GM23338 (cell line): Measurements from ENCODE around the gene EPHB6. TPM values are rescaled to one million over a fixed set of nuclear protein-coding genes. Genes with fewer than 3 reads are reported as not detected.

Experiments used
- ATAC-seq: fragments of 200-7000 bp; cut with Tn5 transposase; 3 replicates; pipeline ENCODE4 v1.9.1; 2020
- DNase-seq: peaks from one replicate; pipeline ENCODE4 v3.0.0-alpha.2; 2015; ENCODE audit warnings: low spot score
- H2AFZ ChIP-seq: fragments of 200-600 bp; sonication (generic); 2 replicates; pipeline ENCODE4 v1.8.0; 2016; ENCODE audit warnings: antibody characterized with exemption, mild to moderate bottlenecking, moderate library complexity
- H3F3A ChIP-seq: fragments of 200-600 bp; sonication (generic); replicated peaks from 2 replicates; pipeline ENCODE4 v1.8.0; 2017; ENCODE audit warnings: antibody characterized with exemption, mixed run types, low read depth
- H3K27ac ChIP-seq: fragments of 200-600 bp; sonication (generic); 2 replicates; pipeline ENCODE4 v1.6.1; 2016; ENCODE audit warnings: low read depth
- H3K27me3 ChIP-seq: fragments of 200-600 bp; sonication (generic); 2 replicates; pipeline ENCODE4 v1.8.0; 2016; ENCODE audit warnings: mild to moderate bottlenecking, mixed run types, moderate library complexity; ENCODE audit not compliant: insufficient read depth
- H3K36me3 ChIP-seq: fragments of 200-600 bp; sonication (generic); 2 replicates; pipeline ENCODE4 v1.8.0; 2016; ENCODE audit warnings: mild to moderate bottlenecking; ENCODE audit not compliant: insufficient read depth
- H3K4me1 ChIP-seq: fragments of 200-600 bp; sonication (generic); 2 replicates; pipeline ENCODE4 v1.8.0; 2016; ENCODE audit warnings: mild to moderate bottlenecking, moderate library complexity; ENCODE audit not compliant: insufficient read depth
- H3K4me2 ChIP-seq: fragments of 200-600 bp; sonication (generic); 2 replicates; pipeline ENCODE4 v1.7.1; 2017; ENCODE audit warnings: mixed run types
- H3K4me3 ChIP-seq: fragments of 200-600 bp; sonication (generic); 2 replicates; pipeline ENCODE4 v1.6.1; 2016; ENCODE audit warnings: mixed run types
- H3K79me2 ChIP-seq: fragments of 200-600 bp; sonication (generic); replicated peaks from 2 replicates; pipeline ENCODE4 v1.8.0; 2017; ENCODE audit warnings: mild to moderate bottlenecking; ENCODE audit not compliant: insufficient read depth
- H3K9me2 ChIP-seq: fragments of 200-600 bp; sonication (generic); 2 replicates; pipeline ENCODE4 v1.8.0; 2017; ENCODE audit not compliant: insufficient read depth
- H4K20me1 ChIP-seq: fragments of 200-600 bp; sonication (generic); replicated peaks from 2 replicates; pipeline ENCODE4 v1.8.0; 2017; ENCODE audit warnings: mild to moderate bottlenecking; ENCODE audit not compliant: insufficient read depth
- H3K27ac Mint-ChIP-seq: 2 replicates; pipeline ENCODE4 v1.8.0; 2020; ENCODE audit warnings: inconsistent platforms, mild to moderate bottlenecking, moderate library complexity, mixed read lengths
- H3K27me3 Mint-ChIP-seq: 3 replicates; pipeline ENCODE4 v1.8.0; 2022; ENCODE audit warnings: low read depth, mild to moderate bottlenecking, moderate library complexity, mixed read lengths, inconsistent platforms; ENCODE audit not compliant: insufficient read depth, poor library complexity
- H3K36me3 Mint-ChIP-seq: 3 replicates; pipeline ENCODE4 v1.8.0; 2021; ENCODE audit warnings: low read depth, mild to moderate bottlenecking, inconsistent platforms, moderate library complexity, mixed read lengths
- H3K4me1 Mint-ChIP-seq: 3 replicates; pipeline ENCODE4 v1.8.0; 2020; ENCODE audit warnings: mild to moderate bottlenecking, inconsistent platforms, mixed read lengths
- H3K4me3 Mint-ChIP-seq: 3 replicates; pipeline ENCODE4 v1.8.0; 2021; ENCODE audit warnings: moderate library complexity, mild to moderate bottlenecking, inconsistent platforms, mixed read lengths
- H3K9me3 Mint-ChIP-seq: 3 replicates; pipeline ENCODE4 v1.8.0; 2020; ENCODE audit warnings: moderate library complexity, mild to moderate bottlenecking, inconsistent platforms, mixed read lengths
- CREB1 ChIP-seq: fragments of 250-450 bp; sonication (Bioruptor Pico); IDR thresholded peaks from 2 replicates; pipeline ENCODE4 v1.5.0; 2020; ENCODE audit warnings: low read depth, mild to moderate bottlenecking, moderate library complexity
- CTCF ChIP-seq, 2 experiments: fragments of 200-600 bp in 1 of 2; sonication (generic) in 1 of 2; conservative IDR thresholded peaks; 2 replicates each; pipeline versions ENCODE4 v1.5.1 to v1.6.1; 2016 to 2017; ENCODE audit warnings: antibody characterized with exemption in 2 of 2, low read depth in 2 of 2, mild to moderate bottlenecking in 2 of 2, moderate library complexity in 1 of 2
- ETS1 ChIP-seq: IDR thresholded peaks from 2 replicates; pipeline ENCODE4 v1.6.1; 2016; ENCODE audit warnings: antibody characterized with exemption
- EZH2 ChIP-seq: fragments of 200-600 bp; sonication (generic); IDR thresholded peaks from one replicate; pipeline ENCODE4 v1.8.0; 2017; ENCODE audit warnings: antibody characterized with exemption, mild to moderate bottlenecking, low read depth; ENCODE audit not compliant: unreplicated experiment
- EZH2phosphoT487 ChIP-seq: fragments of 200-600 bp; sonication (generic); IDR thresholded peaks from one replicate; pipeline ENCODE4 v1.8.1; 2018; ENCODE audit warnings: antibody characterized with exemption; ENCODE audit not compliant: unreplicated experiment
- JUNB ChIP-seq: IDR thresholded peaks from one replicate; pipeline ENCODE4 v1.6.1; 2016; ENCODE audit warnings: antibody characterized with exemption; ENCODE audit not compliant: unreplicated experiment
- NANOG ChIP-seq: IDR thresholded peaks from 2 replicates; pipeline ENCODE4 v1.6.1; 2016; ENCODE audit warnings: antibody characterized with exemption, borderline replicate concordance
- POLR2AphosphoS5 ChIP-seq: IDR thresholded peaks from 2 replicates; pipeline ENCODE4 v1.6.1; 2016; ENCODE audit warnings: antibody characterized with exemption, low read depth
- REST ChIP-seq: IDR thresholded peaks from one replicate; pipeline ENCODE4 v1.6.1; 2018; ENCODE audit warnings: antibody characterized with exemption; ENCODE audit not compliant: unreplicated experiment
- STAT1 ChIP-seq: IDR thresholded peaks from one replicate; pipeline ENCODE4 v1.6.1; 2016; ENCODE audit warnings: antibody characterized with exemption; ENCODE audit not compliant: unreplicated experiment
- ZNF114 ChIP-seq: fragments of 250-450 bp; sonication (Bioruptor Pico); IDR thresholded peaks from 2 replicates; pipeline ENCODE4 v1.5.0; 2020; ENCODE audit warnings: mild to moderate bottlenecking, moderate library complexity
- ZNF331 ChIP-seq: fragments of 250-450 bp; sonication (Bioruptor Pico); IDR thresholded peaks from 2 replicates; pipeline ENCODE4 v1.5.0; 2020; ENCODE audit warnings: low read depth, mild to moderate bottlenecking, moderate library complexity
- polyA plus RNA-seq: library from polyadenylated mRNA; unstranded; fragments of >200 nt; fragmentation: Nextera tagmentation; extraction: Ambion mirVana; gene quantifications from 2 replicates; pipeline ENCODE4 v1.2.1, GENCODE V29; 2016
- total RNA-seq: library from RNA; depleted of rRNA; stranded (reverse); fragments of >200 nt; shearing (Covaris generic); gene quantifications from 2 replicates; pipeline ENCODE4 v1.2.3, GENCODE V29; 2014

The EPHB6 gene
- total and polyA plus RNA-seq, 2 experiments from 2014 or later: 20.8 to 27.5 TPM

- DNase-seq: no peak
- no peaks in the 10 kb centered on the region for H3K36me3 Mint-ChIP-seq
- H3K4me1 Mint-ChIP-seq: peaks cover 2% of the 10 kb centered on the region; the same call in 1 of the 3 replicates
- H4K20me1 ChIP-seq: no peaks in the 10 kb centered on the region
- H3K4me2 ChIP-seq: no peak overlapping the region
- no peaks in the 10 kb centered on the region; the same call in 2 of the 3 replicates for H3K9me3 Mint-ChIP-seq
- H3K27me3 ChIP-seq: no peaks in the 10 kb centered on the region
- no peaks in the 10 kb centered on the region for H3K4me1 ChIP-seq
- ATAC-seq: no peak
- no peak overlapping the region for H3K27ac ChIP-seq
- H3K9me2 ChIP-seq: peaks cover 6% of the 10 kb centered on the region
- peaks cover 5% of the 10 kb centered on the region for H3K27me3 Mint-ChIP-seq
- H3F3A ChIP-seq: no peaks in the 10 kb centered on the region
- H3K4me3 Mint-ChIP-seq: no peak overlapping the region
- H3K36me3 ChIP-seq: no peaks in the 10 kb centered on the region
- no peak overlapping the region for H2AFZ ChIP-seq
- no peak overlapping the region for H3K4me3 ChIP-seq
- TF ChIP-seq STAT1 (no peak), NANOG (no peak), ZNF331 (CRISPR knock-in tag) (no peak), CTCF (conservative IDR thresholded peaks at IDR 0.05; ENCODE audit: low read depth in 2 of 2) (no peak), CREB1 (CRISPR knock-in tag) (no peak)
- no peaks in the 10 kb centered on the region for H3K79me2 ChIP-seq
- H3K27ac Mint-ChIP-seq: no peak overlapping the region
These were observed 61.6 kb downstream of the EPHB6 start for GRCh38 chr7:142916508-142916907.

GRCh38 chr7:142917447-142917846 is 62.6 kb downstream of the EPHB6 start:
- no peak overlapping the region for H3K27ac ChIP-seq
- H3K27me3 ChIP-seq: no peaks in the 10 kb centered on the region
- H3K79me2 ChIP-seq: no peaks in the 10 kb centered on the region
- H3K36me3 Mint-ChIP-seq: no peaks in the 10 kb centered on the region
- H3K4me2 ChIP-seq: no peak overlapping the region
- peaks cover 6% of the 10 kb centered on the region for H3K9me2 ChIP-seq
- no peaks in the 10 kb centered on the region for H3K4me1 ChIP-seq
- H3K9me3 Mint-ChIP-seq: no peaks in the 10 kb centered on the region; the same call in 2 of the 3 replicates
- no peaks in the 10 kb centered on the region for H3K36me3 ChIP-seq
- no peaks in the 10 kb centered on the region for H3F3A ChIP-seq
- no peak for DNase-seq
- no peaks in the 10 kb centered on the region for H4K20me1 ChIP-seq
- peaks cover 5% of the 10 kb centered on the region for H3K27me3 Mint-ChIP-seq
- H3K4me3 Mint-ChIP-seq: no peak overlapping the region
- peaks cover 2% of the 10 kb centered on the region; the same call in 1 of the 3 replicates for H3K4me1 Mint-ChIP-seq
- no peak overlapping the region for H3K27ac Mint-ChIP-seq
- no peak for ATAC-seq
- H3K4me3 ChIP-seq: no peak overlapping the region
- H2AFZ ChIP-seq: no peak overlapping the region
- TF ChIP-seq CTCF (conservative IDR thresholded peaks at IDR 0.05; ENCODE audit: low read depth in 2 of 2) (no peak), NANOG (no peak), STAT1 (no peak), REST (no peak), EZH2 (no peak), POLR2AphosphoS5 (no peak), CREB1 (CRISPR knock-in tag) (no peak), EZH2phosphoT487 (no peak), ZNF114 (CRISPR knock-in tag) (no peak), ETS1 (no peak), JUNB (no peak)
